Measurements from ENCODE around the gene PRDM16. TPM values are rescaled to one million over a fixed set of nuclear protein-coding genes. Genes with fewer than 3 reads are reported as not detected.

PRDM16 gene
- total RNA-seq, 1 donor, result 6.5 TPM

GRCh38 chr1:3070309-3070643 is 1.3 kb downstream of the PRDM16 start:
- H3K4me3 ChIP-seq (ENCODE audit: insufficient read depth, low read length), result peak overlapping the region; percentile 80
- no peaks in the 10 kb centered on the region for H3K4me1 ChIP-seq (ENCODE audit: insufficient read depth, low read length)
- H2AFZ ChIP-seq (ENCODE audit: low read length), result no peak overlapping the region
- no peak overlapping the region for H3K27ac ChIP-seq (ENCODE audit: low read depth, low read length)
- no peak for TF ChIP-seq CTCF (IDR thresholded peaks at IDR 0.05; ENCODE audit: extremely low read depth, low read depth, low read length)
- no peaks in the 10 kb centered on the region for H3K36me3 ChIP-seq (ENCODE audit: insufficient read depth, low read length)
- H3K4me2 ChIP-seq (ENCODE audit: insufficient read depth, low read length), result peak overlapping the region; percentile 79
- no peaks in the 10 kb centered on the region for H3K9me3 ChIP-seq (ENCODE audit: low read depth, low read length)
- peaks cover 7% of the 10 kb centered on the region for H3K79me2 ChIP-seq (ENCODE audit: insufficient read depth, low read length)
- H3K27me3 ChIP-seq (ENCODE audit: insufficient read depth, low read length), result peaks cover 5% of the 10 kb centered on the region
- H4K20me1 ChIP-seq (ENCODE audit: insufficient read depth, low read length), result peaks cover 15% of the 10 kb centered on the region
- peak; percentile 94 for DNase-seq (ENCODE audit: insufficient read length, low spot score, missing footprints)

GRCh38 chr1:3070644-3071564 is 1.9 kb downstream of the PRDM16 start:
- peaks cover 5% of the 10 kb centered on the region for H3K27me3 ChIP-seq (ENCODE audit: insufficient read depth, low read length)
- H3K36me3 ChIP-seq (ENCODE audit: insufficient read depth, low read length), result no peaks in the 10 kb centered on the region
- peak; percentile 97 for DNase-seq (ENCODE audit: insufficient read length, low spot score, missing footprints)
- no peak for TF ChIP-seq CTCF (IDR thresholded peaks at IDR 0.05; ENCODE audit: extremely low read depth, low read depth, low read length)
- peaks cover 7% of the 10 kb centered on the region for H3K79me2 ChIP-seq (ENCODE audit: insufficient read depth, low read length)
- H3K4me2 ChIP-seq (ENCODE audit: insufficient read depth, low read length), result peak overlapping the region; percentile 79
- peaks cover 15% of the 10 kb centered on the region for H4K20me1 ChIP-seq (ENCODE audit: insufficient read depth, low read length)
- H3K9me3 ChIP-seq (ENCODE audit: low read depth, low read length), result no peaks in the 10 kb centered on the region
- H3K4me1 ChIP-seq (ENCODE audit: insufficient read depth, low read length), result no peaks in the 10 kb centered on the region
- no peak overlapping the region for H2AFZ ChIP-seq (ENCODE audit: low read length)
- H3K27ac ChIP-seq (ENCODE audit: low read depth, low read length), result no peak overlapping the region
- H3K4me3 ChIP-seq (ENCODE audit: insufficient read depth, low read length), result peak overlapping the region; percentile 67

- Histone ChIP-seq H2AFZ (ENCODE audit: low read length) (no peak overlapping the region), H3K27ac (ENCODE audit: low read depth, low read length) (no peak overlapping the region), H3K79me2 (ENCODE audit: insufficient read depth, low read length) (peaks cover 7% of the 10 kb centered on the region), H3K36me3 (ENCODE audit: insufficient read depth, low read length) (no peaks in the 10 kb centered on the region), H3K4me1 (ENCODE audit: insufficient read depth, low read length) (no peaks in the 10 kb centered on the region), H3K27me3 (ENCODE audit: insufficient read depth, low read length) (peaks cover 5% of the 10 kb centered on the region), H3K4me2 (ENCODE audit: insufficient read depth, low read length) (no peak overlapping the region), H3K9me3 (ENCODE audit: low read depth, low read length) (no peaks in the 10 kb centered on the region), H4K20me1 (ENCODE audit: insufficient read depth, low read length) (peaks cover 15% of the 10 kb centered on the region), H3K4me3 (ENCODE audit: insufficient read depth, low read length) (no peak overlapping the region)
- TF ChIP-seq CTCF (IDR thresholded peaks at IDR 0.05; ENCODE audit: extremely low read depth, low read depth, low read length), result no peak
- no peak for DNase-seq (ENCODE audit: insufficient read length, low spot score, missing footprints)
These were observed 2.8 kb downstream of the PRDM16 start for GRCh38 chr1:3071565-3072390.

All from osteoblast (primary cell).